ENCODE measurements around the gene EVX2.

EVX2 gene

GRCh38 chr2:176074919-176075425, 8.8 kb downstream of the EVX2 start:
- TF ChIP-seq CTCF (conservative IDR thresholded peaks at IDR 0.05; ENCODE audit: control insufficient read depth, insufficient read depth, low read depth, low read length) = no peak
- no peak for DNase-seq (ENCODE audit: low read depth)
- H3K4me3 ChIP-seq (ENCODE audit: control insufficient read depth, low read depth, low read length) = no peak overlapping the region

- DNase-seq (ENCODE audit: low read depth) = no peak
- H3K4me3 ChIP-seq (ENCODE audit: control insufficient read depth, low read depth, low read length) = no peak overlapping the region
- TF ChIP-seq CTCF (conservative IDR thresholded peaks at IDR 0.05; ENCODE audit: control insufficient read depth, insufficient read depth, low read depth, low read length) = no peak
These were observed 10.5 kb downstream of the EVX2 start for GRCh38 chr2:176072951-176073904.

- H3K4me3 ChIP-seq (ENCODE audit: control insufficient read depth, low read depth, low read length) = no peak overlapping the region
- no peak for TF ChIP-seq CTCF (conservative IDR thresholded peaks at IDR 0.05; ENCODE audit: control insufficient read depth, insufficient read depth, low read depth, low read length)
- DNase-seq (ENCODE audit: low read depth) = no peak
These were observed 11.5 kb downstream of the EVX2 start for GRCh38 chr2:176072292-176072669.

GRCh38 chr2:176071330-176072291, 12.2 kb downstream of the EVX2 start:
- no peak for TF ChIP-seq CTCF (conservative IDR thresholded peaks at IDR 0.05; ENCODE audit: control insufficient read depth, insufficient read depth, low read depth, low read length)
- DNase-seq (ENCODE audit: low read depth) = no peak
- H3K4me3 ChIP-seq (ENCODE audit: control insufficient read depth, low read depth, low read length) = no peak overlapping the region

GRCh38 chr2:176068419-176068832, 15.3 kb downstream of the EVX2 start:
- no peak for DNase-seq (ENCODE audit: low read depth)
- no peak for TF ChIP-seq CTCF (conservative IDR thresholded peaks at IDR 0.05; ENCODE audit: control insufficient read depth, insufficient read depth, low read depth, low read length)
- no peak overlapping the region for H3K4me3 ChIP-seq (ENCODE audit: control insufficient read depth, low read depth, low read length)

GRCh38 chr2:176067589-176068418, 16.0 kb downstream of the EVX2 start:
- H3K4me3 ChIP-seq (ENCODE audit: control insufficient read depth, low read depth, low read length) = no peak overlapping the region
- no peak for TF ChIP-seq CTCF (conservative IDR thresholded peaks at IDR 0.05; ENCODE audit: control insufficient read depth, insufficient read depth, low read depth, low read length)
- DNase-seq (ENCODE audit: low read depth) = no peak

All from fibroblast of mammary gland (primary cell).